ENCODE measurements around the gene MMP14.
"Not testable (repeated sequence)": the region's sequence is repeated elsewhere in the genome, so short reads cannot be mapped to it uniquely, and the experiment has no call there.

Gene MMP14

DNA sequence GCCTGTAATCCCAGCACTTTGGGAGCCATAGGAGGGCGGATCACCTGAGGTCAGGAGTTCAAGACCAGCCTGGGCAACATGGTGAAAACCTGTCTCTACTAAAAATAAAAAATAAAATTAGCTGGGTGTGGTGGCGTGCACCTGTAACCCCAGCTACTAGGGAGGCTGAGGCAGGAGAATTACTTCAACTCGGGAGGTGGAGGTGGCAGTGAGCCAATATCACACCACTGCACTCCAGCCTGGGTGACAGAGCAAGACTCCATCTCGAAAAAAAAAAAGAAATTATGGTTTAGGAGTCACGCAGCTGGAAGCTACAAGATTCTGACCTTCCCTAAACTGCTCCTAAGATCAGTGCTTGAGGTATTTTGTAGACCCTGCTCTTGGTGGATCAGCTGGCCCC, 42.8 kb upstream of the MMP14 start:
- H3K9me3 ChIP-seq (ENCODE audit: control insufficient read depth, low read length); H3K4me1 ChIP-seq (ENCODE audit: control insufficient read depth, insufficient read depth, low read depth, low read length); H2BK15ac ChIP-seq (ENCODE audit: low read depth, poor library complexity, severe bottlenecking); H2BK5ac ChIP-seq (ENCODE audit: low read depth, low read length, poor library complexity, severe bottlenecking); H3K9ac ChIP-seq (ENCODE audit: low read length); H3K79me1 ChIP-seq (replicated peaks; ENCODE audit: low read length, poor library complexity, severe bottlenecking); H4K91ac ChIP-seq (ENCODE audit: low read length); DNase-seq; H3K23ac ChIP-seq (ENCODE audit: low read length in 2 of 2); H3K27ac ChIP-seq (ENCODE audit: low read length, poor library complexity, severe bottlenecking); H3K4me3 ChIP-seq (ENCODE audit: insufficient read depth in 1 of 2, low read depth in 1 of 2, low read length in 2 of 2); H2AK5ac ChIP-seq (ENCODE audit: low read length, severe bottlenecking); H2BK120ac ChIP-seq (ENCODE audit: low read depth, low read length); H2BK12ac ChIP-seq (ENCODE audit: low read length in 2 of 2); H3K36me3 ChIP-seq (ENCODE audit: control insufficient read depth in 1 of 2, insufficient read depth in 2 of 2, low read depth in 1 of 2, low read length in 2 of 2); H3K18ac ChIP-seq (ENCODE audit: low read depth in 1 of 2, low read length in 2 of 2); H4K8ac ChIP-seq (ENCODE audit: low read length); H3K4ac ChIP-seq (ENCODE audit: low read depth in 1 of 2, low read length in 2 of 2); H3K14ac ChIP-seq (ENCODE audit: low read length in 2 of 2); H3K4me2 ChIP-seq (ENCODE audit: low read length, poor library complexity, severe bottlenecking); H2AFZ ChIP-seq (ENCODE audit: low read depth, low read length): not testable (repeated sequence)
- peaks cover 6 to 15% of the 10 kb centered on the region in 2 experiments for H3K27me3 ChIP-seq (ENCODE audit: control insufficient read depth in 1 of 2, insufficient read depth in 1 of 2, low read length in 2 of 2)
- WGBS, result 90% methylated on average over 5 of the region's 5 CpGs

DNA sequence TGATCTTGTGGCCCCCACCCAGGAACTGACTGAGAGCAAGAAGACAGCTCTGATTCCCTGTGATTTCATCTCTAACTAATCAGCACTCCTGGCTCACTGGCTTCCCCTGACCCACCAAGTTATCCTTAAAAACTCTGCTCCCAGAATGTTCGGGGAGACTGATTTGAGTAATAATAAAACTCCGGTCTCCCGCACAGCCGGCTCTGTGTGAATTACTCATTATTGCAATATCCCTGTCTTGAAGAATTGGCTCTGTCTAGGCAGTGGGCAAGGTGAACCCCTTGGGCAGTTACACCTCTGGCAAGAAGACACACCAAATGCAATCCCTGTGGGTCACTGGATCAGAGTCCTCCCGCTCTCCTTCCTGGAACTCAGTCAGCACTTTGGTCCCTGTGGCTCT, 42.4 kb upstream of the MMP14 start:
- H2AFZ ChIP-seq (ENCODE audit: low read depth, low read length), result no peak overlapping the region
- H3K79me1 ChIP-seq (replicated peaks; ENCODE audit: low read length, poor library complexity, severe bottlenecking), result no peaks in the 10 kb centered on the region
- no peak overlapping the region for H3K23ac ChIP-seq (ENCODE audit: low read length in 2 of 2)
- no peaks in the 10 kb centered on the region for H3K36me3 ChIP-seq (ENCODE audit: control insufficient read depth in 1 of 2, insufficient read depth in 2 of 2, low read depth in 1 of 2, low read length in 2 of 2)
- no peak overlapping the region for H3K9ac ChIP-seq (ENCODE audit: low read length)
- no peak overlapping the region for H2AK5ac ChIP-seq (ENCODE audit: low read length, severe bottlenecking)
- H2BK5ac ChIP-seq (ENCODE audit: low read depth, low read length, poor library complexity, severe bottlenecking), result no peak overlapping the region
- H4K91ac ChIP-seq (ENCODE audit: low read length), result no peak overlapping the region
- H3K9me3 ChIP-seq (ENCODE audit: control insufficient read depth, low read length), result no peaks in the 10 kb centered on the region
- H3K4ac ChIP-seq (ENCODE audit: low read depth in 1 of 2, low read length in 2 of 2), result no peak overlapping the region
- no peak overlapping the region for H3K14ac ChIP-seq (ENCODE audit: low read length in 2 of 2)
- H3K4me2 ChIP-seq (ENCODE audit: low read length, poor library complexity, severe bottlenecking), result no peak overlapping the region
- no peak overlapping the region for H2BK15ac ChIP-seq (ENCODE audit: low read depth, poor library complexity, severe bottlenecking)
- H3K4me3 ChIP-seq (ENCODE audit: insufficient read depth in 1 of 2, low read depth in 1 of 2, low read length in 2 of 2), result no peak overlapping the region
- no peak overlapping the region for H4K8ac ChIP-seq (ENCODE audit: low read length)
- no peak overlapping the region for H2BK12ac ChIP-seq (ENCODE audit: low read length in 2 of 2)
- H3K27me3 ChIP-seq (ENCODE audit: control insufficient read depth in 1 of 2, insufficient read depth in 1 of 2, low read length in 2 of 2), result peaks cover 10 to 19% of the 10 kb centered on the region in 2 experiments
- H3K18ac ChIP-seq (ENCODE audit: low read depth in 1 of 2, low read length in 2 of 2), result no peak overlapping the region
- 76% methylated on average over 5 of the region's 5 CpGs for WGBS
- DNase-seq, result no peak
- H3K27ac ChIP-seq (ENCODE audit: low read length, poor library complexity, severe bottlenecking), result no peak overlapping the region
- peaks cover 4% of the 10 kb centered on the region for H3K4me1 ChIP-seq (ENCODE audit: control insufficient read depth, insufficient read depth, low read depth, low read length)
- H2BK120ac ChIP-seq (ENCODE audit: low read depth, low read length), result no peak overlapping the region

DNA sequence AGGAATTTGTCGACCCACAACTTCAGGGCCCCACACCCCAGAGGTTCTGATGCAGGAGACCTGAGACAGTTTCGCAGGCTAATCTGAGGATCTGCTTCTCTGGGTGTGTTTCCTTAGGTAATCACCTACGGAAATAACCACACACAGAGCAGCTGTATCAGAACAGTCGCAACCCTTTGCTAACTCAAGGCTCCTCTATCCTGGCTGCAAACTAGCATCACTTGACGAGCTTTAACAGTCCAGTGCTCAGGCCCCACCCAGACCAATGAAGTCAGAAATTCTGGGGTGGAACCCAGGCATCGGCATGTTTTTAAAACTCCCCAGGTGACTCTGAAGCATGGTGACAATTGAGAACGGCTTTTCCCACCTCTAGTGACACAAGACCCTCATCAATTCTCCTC, 41.8 kb upstream of the MMP14 start:
- Histone ChIP-seq H2BK12ac (ENCODE audit: low read length in 2 of 2) (no peak overlapping the region), H2AFZ (ENCODE audit: low read depth, low read length) (no peak overlapping the region), H3K4me1 (ENCODE audit: control insufficient read depth, insufficient read depth, low read depth, low read length) (peaks cover 2% of the 10 kb centered on the region), H2AK5ac (ENCODE audit: low read length, severe bottlenecking) (no peak overlapping the region), H3K79me1 (replicated peaks; ENCODE audit: low read length, poor library complexity, severe bottlenecking) (no peaks in the 10 kb centered on the region), H3K23ac (ENCODE audit: low read length in 2 of 2) (no peak overlapping the region), H3K36me3 (ENCODE audit: control insufficient read depth in 1 of 2, insufficient read depth in 2 of 2, low read depth in 1 of 2, low read length in 2 of 2) (no peaks in the 10 kb centered on the region), H3K4me3 (ENCODE audit: insufficient read depth in 1 of 2, low read depth in 1 of 2, low read length in 2 of 2) (no peak overlapping the region), H3K4ac (ENCODE audit: low read depth in 1 of 2, low read length in 2 of 2) (no peak overlapping the region), H3K27me3 (ENCODE audit: control insufficient read depth in 1 of 2, insufficient read depth in 1 of 2, low read length in 2 of 2) (peaks cover 13 to 20% of the 10 kb centered on the region in 2 experiments), H3K18ac (ENCODE audit: low read depth in 1 of 2, low read length in 2 of 2) (no peak overlapping the region), H2BK120ac (ENCODE audit: low read depth, low read length) (no peak overlapping the region), H2BK15ac (ENCODE audit: low read depth, poor library complexity, severe bottlenecking) (no peak overlapping the region), H3K27ac (ENCODE audit: low read length, poor library complexity, severe bottlenecking) (no peak overlapping the region), H3K4me2 (ENCODE audit: low read length, poor library complexity, severe bottlenecking) (no peak overlapping the region), H2BK5ac (ENCODE audit: low read depth, low read length, poor library complexity, severe bottlenecking) (no peak overlapping the region), H4K91ac (ENCODE audit: low read length) (no peak overlapping the region), H3K9ac (ENCODE audit: low read length) (no peak overlapping the region), H4K8ac (ENCODE audit: low read length) (no peak overlapping the region), H3K9me3 (ENCODE audit: control insufficient read depth, low read length) (no peaks in the 10 kb centered on the region), H3K14ac (ENCODE audit: low read length in 2 of 2) (no peak overlapping the region)
- WGBS, result 98% methylated on average over 6 of the region's 7 CpGs
- no peak for DNase-seq

DNA sequence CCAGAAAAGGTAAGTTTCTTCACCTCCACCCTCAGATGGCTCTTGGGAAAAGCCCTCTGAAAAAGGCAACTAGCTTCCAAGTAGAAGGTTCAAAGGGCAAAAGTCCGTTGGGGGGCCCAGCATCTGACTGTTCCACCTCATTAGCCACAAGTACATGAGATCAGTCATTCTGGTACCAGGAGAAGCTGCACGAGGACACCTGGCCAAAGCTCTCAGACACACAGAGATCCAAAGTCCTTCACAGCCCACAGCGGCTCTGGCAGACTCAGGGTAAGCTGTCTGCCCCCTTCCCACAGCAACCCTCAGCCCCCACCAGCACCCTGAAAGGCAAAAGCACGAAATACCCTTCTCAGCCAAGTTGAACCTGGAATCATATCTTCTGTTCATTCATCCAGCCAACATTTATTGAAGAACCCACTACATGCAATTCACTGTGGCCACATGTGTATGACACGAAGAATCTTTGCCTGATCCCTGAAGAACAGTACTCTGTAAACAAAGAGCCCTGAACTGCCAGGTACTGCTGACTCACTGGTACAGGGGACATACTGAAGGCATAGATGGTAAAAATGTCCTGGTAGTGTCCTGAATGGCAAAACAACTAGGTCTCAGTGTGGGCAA, 40.2 kb upstream of the MMP14 start:
- Histone ChIP-seq H2BK5ac (ENCODE audit: low read depth, low read length, poor library complexity, severe bottlenecking) (no peak overlapping the region), H3K4me2 (ENCODE audit: low read length, poor library complexity, severe bottlenecking) (no peak overlapping the region), H3K79me1 (replicated peaks; ENCODE audit: low read length, poor library complexity, severe bottlenecking) (no peaks in the 10 kb centered on the region), H3K9me3 (ENCODE audit: control insufficient read depth, low read length) (no peaks in the 10 kb centered on the region), H3K27me3 (ENCODE audit: control insufficient read depth in 1 of 2, insufficient read depth in 1 of 2, low read length in 2 of 2) (peaks cover 13 to 20% of the 10 kb centered on the region in 2 experiments), H2BK12ac (ENCODE audit: low read length in 2 of 2) (no peak overlapping the region), H4K91ac (ENCODE audit: low read length) (no peak overlapping the region), H2AK5ac (ENCODE audit: low read length, severe bottlenecking) (no peak overlapping the region), H4K8ac (ENCODE audit: low read length) (no peak overlapping the region), H3K4me1 (ENCODE audit: control insufficient read depth, insufficient read depth, low read depth, low read length) (peaks cover 2% of the 10 kb centered on the region), H2BK120ac (ENCODE audit: low read depth, low read length) (no peak overlapping the region), H3K27ac (ENCODE audit: low read length, poor library complexity, severe bottlenecking) (no peak overlapping the region), H3K23ac (ENCODE audit: low read length in 2 of 2) (no peak overlapping the region), H3K14ac (ENCODE audit: low read length in 2 of 2) (no peak overlapping the region), H3K9ac (ENCODE audit: low read length) (no peak overlapping the region), H3K4me3 (ENCODE audit: insufficient read depth in 1 of 2, low read depth in 1 of 2, low read length in 2 of 2) (no peak overlapping the region), H3K18ac (ENCODE audit: low read depth in 1 of 2, low read length in 2 of 2) (no peak overlapping the region), H3K4ac (ENCODE audit: low read depth in 1 of 2, low read length in 2 of 2) (no peak overlapping the region), H2BK15ac (ENCODE audit: low read depth, poor library complexity, severe bottlenecking) (no peak overlapping the region), H2AFZ (ENCODE audit: low read depth, low read length) (no peak overlapping the region), H3K36me3 (ENCODE audit: control insufficient read depth in 1 of 2, insufficient read depth in 2 of 2, low read depth in 1 of 2, low read length in 2 of 2) (no peaks in the 10 kb centered on the region)
- WGBS, result 67% methylated on average over 5 of the region's 5 CpGs
- no peak for DNase-seq
